Measurements from ENCODE around the gene PHF13. TPM values are rescaled to one million over a fixed set of nuclear protein-coding genes. Genes with fewer than 3 reads are reported as not detected.

PHF13 gene
- total and polyA plus RNA-seq, 2 donors (not counting 3 experiments of a cell fraction or from before 2014, with no cell fraction given), result 5.6 to 18.6 TPM

DNA sequence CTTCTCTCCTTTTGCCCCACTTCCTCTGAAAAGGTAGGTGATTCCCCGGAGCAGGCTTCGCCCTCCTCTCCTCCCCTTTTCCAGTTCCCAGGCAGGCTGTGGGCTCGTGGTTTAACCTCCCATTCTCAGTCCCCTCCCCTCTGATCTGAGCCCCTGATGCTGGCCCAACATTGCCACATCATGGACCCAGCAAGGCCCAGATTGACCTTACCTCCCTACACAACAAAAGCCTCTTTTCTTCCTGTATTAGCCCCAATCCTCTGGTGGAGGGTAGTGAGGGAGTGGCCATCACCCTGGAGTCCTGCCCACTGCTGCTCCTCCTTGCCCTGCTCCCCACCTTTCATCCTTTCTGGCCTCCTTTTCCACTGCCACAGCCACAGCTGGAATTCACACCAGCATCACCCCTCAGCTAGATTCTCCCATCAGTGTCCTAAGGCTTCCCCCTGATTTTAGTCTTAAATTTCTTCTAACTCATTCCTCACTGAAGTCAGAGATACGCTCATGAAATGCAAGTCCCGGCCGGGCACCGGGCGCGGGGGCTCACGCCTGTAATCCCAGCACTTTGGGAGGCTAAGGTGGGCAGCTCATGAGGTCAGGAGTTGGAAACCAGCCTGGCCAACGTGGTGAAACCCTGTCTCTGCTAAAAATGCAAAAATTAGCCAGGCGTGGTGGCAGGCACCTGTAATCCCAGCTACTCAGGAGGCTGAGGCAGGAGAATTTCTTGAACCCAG lies 40.7 kb upstream of the PHF13 start:
- no peak overlapping the region for H3K27ac ChIP-seq (ENCODE audit: insufficient read depth, low read depth, low read length)
- H3K4me1 ChIP-seq (ENCODE audit: control insufficient read depth, extremely low read depth, insufficient read depth, low read length), result no peaks in the 10 kb centered on the region
- no peaks in the 10 kb centered on the region for H3K36me3 ChIP-seq (ENCODE audit: control insufficient read depth in 2 of 2, extremely low read depth in 1 of 2, insufficient read depth in 2 of 2, low read length in 2 of 2)
- no peak overlapping the region for H3K4me2 ChIP-seq (ENCODE audit: insufficient read depth, low read length)
- dilution Hi-C loops (cut with MboI; ENCODE audit: extremely low pct_ligation_motif_present, low sequenced_read_pairs) (no loop called here), intact Hi-C loops (cut with micrococcal nuclease) (no loop called here)
- no peak overlapping the region for H3K9ac ChIP-seq (replicated peaks; ENCODE audit: extremely low read depth, insufficient read depth, low read length)
- H3K4me3 ChIP-seq (replicated peaks in 1 of 3; ENCODE audit: insufficient read depth in 1 of 3, low read depth in 1 of 3, low read length in 3 of 3), result no peak overlapping the region
- BruUV-seq (replicated peaks), result no TSS peak
- H2AFZ ChIP-seq (ENCODE audit: low read depth, low read length), result no peak overlapping the region
- no peaks in the 10 kb centered on the region for H4K20me1 ChIP-seq (replicated peaks; ENCODE audit: control insufficient read depth, extremely low read depth, insufficient read depth, low read length)
- TF ChIP-seq GATA2 (IDR thresholded peaks at IDR 0.05; ENCODE audit: insufficient read depth, insufficient read length, low read depth, low read length), result no peak
- TF ChIP-seq EZH2 (IDR thresholded peaks at IDR 0.05; ENCODE audit: borderline replicate concordance, low read depth, low read length, severe bottlenecking), result no peak
- no peak for TF ChIP-seq JUN (IDR thresholded peaks at IDR 0.05; ENCODE audit: borderline replicate concordance, insufficient read depth, insufficient read length, low read depth)
- TF ChIP-seq POLR2A (IDR thresholded peaks at IDR 0.05; ENCODE audit: low read depth, low read length), result no peak
- TF ChIP-seq MYC (IDR thresholded peaks at IDR 0.05; ENCODE audit: low read depth, low read length), result no peak
- TF ChIP-seq POLR2AphosphoS5 (IDR thresholded peaks at IDR 0.05; ENCODE audit: insufficient read depth, low read depth, low read length), result no peak
- TF ChIP-seq MAX (IDR thresholded peaks at IDR 0.05; ENCODE audit: insufficient read depth, insufficient read length), result no peak
- TF ChIP-seq FOS (IDR thresholded peaks at IDR 0.05; ENCODE audit: borderline replicate concordance, insufficient read depth, low read length), result no peak
- TF ChIP-seq, protein P1, sequence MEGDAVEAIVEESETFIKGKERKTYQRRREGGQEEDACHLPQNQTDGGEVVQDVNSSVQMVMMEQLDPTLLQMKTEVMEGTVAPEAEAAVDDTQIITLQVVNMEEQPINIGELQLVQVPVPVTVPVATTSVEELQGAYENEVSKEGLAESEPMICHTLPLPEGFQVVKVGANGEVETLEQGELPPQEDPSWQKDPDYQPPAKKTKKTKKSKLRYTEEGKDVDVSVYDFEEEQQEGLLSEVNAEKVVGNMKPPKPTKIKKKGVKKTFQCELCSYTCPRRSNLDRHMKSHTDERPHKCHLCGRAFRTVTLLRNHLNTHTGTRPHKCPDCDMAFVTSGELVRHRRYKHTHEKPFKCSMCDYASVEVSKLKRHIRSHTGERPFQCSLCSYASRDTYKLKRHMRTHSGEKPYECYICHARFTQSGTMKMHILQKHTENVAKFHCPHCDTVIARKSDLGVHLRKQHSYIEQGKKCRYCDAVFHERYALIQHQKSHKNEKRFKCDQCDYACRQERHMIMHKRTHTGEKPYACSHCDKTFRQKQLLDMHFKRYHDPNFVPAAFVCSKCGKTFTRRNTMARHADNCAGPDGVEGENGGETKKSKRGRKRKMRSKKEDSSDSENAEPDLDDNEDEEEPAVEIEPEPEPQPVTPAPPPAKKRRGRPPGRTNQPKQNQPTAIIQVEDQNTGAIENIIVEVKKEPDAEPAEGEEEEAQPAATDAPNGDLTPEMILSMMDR (IDR thresholded peaks at IDR 0.05; ENCODE audit: extremely low read depth in 1 of 2, insufficient read depth in 1 of 2, low read depth in 1 of 2, low read length in 2 of 2), result no peak
- peaks cover 5 to 13% of the 10 kb centered on the region in 2 experiments for H3K27me3 ChIP-seq (ENCODE audit: control insufficient read depth in 2 of 2, insufficient read depth in 2 of 2, low read length in 2 of 2)
- no peaks in the 10 kb centered on the region for H3K9me3 ChIP-seq (replicated peaks; ENCODE audit: control insufficient read depth, insufficient read depth, low read length)
- CTCF ChIA-PET, result no interaction called here
- POLR2A ChIA-PET, result no interaction called here
- no peaks in the 10 kb centered on the region for H3K9me1 ChIP-seq (replicated peaks; ENCODE audit: control insufficient read depth, extremely low read depth, insufficient read depth, low read length)
- FAIRE-seq (no peak), DNase-seq (ENCODE audit: low read depth, low spot score) (no peak)
- H3K79me2 ChIP-seq (ENCODE audit: control insufficient read depth, insufficient read depth, low read length), result no peaks in the 10 kb centered on the region
